Measurements from ENCODE around the gene ZSCAN5B.
"Not testable (repeated sequence)": the region's sequence is repeated elsewhere in the genome, so short reads cannot be mapped to it uniquely, and the experiment has no call there.

Gene ZSCAN5B, protein sequence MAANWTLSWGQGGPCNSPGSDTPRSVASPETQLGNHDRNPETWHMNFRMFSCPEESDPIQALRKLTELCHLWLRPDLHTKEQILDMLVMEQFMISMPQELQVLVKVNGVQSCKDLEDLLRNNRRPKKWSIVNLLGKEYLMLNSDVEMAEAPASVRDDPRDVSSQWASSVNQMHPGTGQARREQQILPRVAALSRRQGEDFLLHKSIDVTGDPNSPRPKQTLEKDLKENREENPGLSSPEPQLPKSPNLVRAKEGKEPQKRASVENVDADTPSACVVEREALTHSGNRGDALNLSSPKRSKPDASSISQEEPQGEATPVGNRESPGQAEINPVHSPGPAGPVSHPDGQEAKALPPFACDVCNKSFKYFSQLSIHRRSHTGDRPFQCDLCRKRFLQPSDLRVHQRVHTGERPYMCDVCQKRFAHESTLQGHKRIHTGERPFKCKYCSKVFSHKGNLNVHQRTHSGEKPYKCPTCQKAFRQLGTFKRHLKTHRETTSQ
- 0 to 0.09 (median 0.05) reads per million in 18 experiments for total RNA-seq

DNA sequence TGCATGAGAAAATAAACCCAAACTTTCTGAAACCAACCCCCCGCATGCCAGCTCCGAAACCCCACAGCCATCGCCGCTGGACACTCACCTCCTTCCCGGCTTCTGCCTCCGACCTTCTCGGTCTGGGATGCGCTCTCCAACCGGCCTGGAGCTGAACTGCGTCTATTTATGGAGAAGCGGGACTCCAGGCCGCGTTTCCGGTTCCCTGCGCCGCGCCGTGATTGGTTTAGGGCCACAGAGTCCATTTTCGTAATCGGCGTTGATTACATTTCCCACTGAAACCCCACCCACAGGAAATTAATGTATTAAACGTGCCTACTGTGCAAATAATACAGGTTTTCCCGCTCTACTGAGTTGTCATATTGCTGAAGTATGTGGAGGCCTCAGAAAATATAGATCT lies at the start of gene ZSCAN5B:
Gene ZSCAN5B (minus strand): TSS at position 138 of the 400 bp plus-strand sequence. CDS start 4,731 bp downstream, outside the sequence.
- not testable (repeated sequence) for DNase-seq

DNA sequence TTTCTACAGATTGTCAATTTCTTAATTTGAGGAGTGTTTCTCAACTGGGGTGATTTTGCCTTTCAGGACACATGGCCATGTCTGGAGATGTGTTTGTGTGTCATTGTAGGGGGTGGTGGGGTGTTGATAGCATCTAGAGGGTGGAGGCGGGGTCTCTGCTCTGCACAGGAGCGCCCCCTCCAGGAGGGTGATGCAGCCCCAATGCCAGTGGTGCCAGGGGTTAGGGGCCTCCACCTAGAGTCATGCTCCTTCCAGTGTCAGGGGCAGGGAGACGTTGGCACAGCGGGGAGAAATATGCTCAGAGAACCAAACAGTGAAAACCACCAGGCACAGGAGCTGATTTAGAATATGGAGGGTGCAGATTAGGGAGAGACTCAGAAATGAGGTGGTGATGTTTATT lies 48.2 kb upstream of the ZSCAN5B start:
- DNase-seq: not testable (repeated sequence)

DNA sequence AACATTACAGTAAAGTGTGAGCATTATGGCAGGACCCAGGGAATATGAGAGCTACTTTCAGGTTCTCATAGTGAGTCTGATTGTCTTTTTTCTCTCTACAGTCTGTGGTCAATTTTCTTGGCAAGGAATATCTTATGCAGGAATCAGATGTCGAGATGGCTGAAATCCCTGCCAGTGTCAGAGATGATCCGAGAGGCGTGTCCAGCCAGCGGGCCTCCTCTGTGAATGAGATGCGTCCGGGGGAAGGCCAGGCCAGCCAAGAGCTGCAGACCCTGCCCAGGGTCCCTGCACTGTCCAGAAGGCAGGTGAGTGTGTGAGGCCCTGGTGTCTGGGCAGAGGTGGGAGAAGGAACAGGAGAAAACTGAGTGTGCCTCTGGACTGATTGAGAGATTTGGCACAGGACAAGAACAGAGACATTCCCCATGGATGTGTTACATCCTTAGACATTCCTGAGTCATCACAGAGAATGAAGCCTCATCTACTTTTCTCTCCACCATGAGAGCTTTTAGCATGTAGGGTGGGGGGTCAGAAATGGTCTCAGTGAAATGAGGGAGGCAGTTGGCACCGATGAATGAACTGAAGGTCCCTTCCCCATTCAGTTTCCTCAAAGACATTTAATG lies 47.6 kb upstream of the ZSCAN5B start:
- DNase-seq: no peak

- DNase-seq: no peak
Measured at GRCh38 chr19:56223481-56223880, 25.9 kb upstream of the ZSCAN5B start.

- DNase-seq: no peak
Measured at GRCh38 chr19:56222901-56223300, 25.3 kb upstream of the ZSCAN5B start.

- no peak for DNase-seq
Measured at GRCh38 chr19:56221851-56222250, 24.3 kb upstream of the ZSCAN5B start.

DNA sequence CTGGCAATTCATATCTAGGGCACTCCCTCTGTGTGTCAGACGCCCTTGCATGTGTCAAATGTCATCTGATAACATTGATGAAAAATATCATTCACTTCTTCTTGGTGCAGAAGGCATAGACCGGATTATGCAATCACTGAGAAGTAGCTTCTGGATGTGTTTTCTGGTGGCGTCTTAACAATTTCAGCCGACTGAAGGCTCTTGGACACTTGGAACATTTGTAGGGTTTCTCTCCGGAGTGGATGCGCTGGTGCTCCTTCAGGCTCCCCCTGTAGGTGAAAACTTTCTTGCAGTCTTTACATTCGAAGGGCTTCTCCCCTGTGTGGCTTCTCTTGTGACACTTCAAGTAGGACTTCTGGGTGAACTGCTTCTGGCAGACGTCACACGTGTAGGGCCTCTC lies 23.9 kb upstream of the ZSCAN5B start:
- not testable (repeated sequence) for DNase-seq

GRCh38 chr19:56218961-56219360 lies 21.4 kb upstream of the ZSCAN5B start:
- no peak for DNase-seq

DNA sequence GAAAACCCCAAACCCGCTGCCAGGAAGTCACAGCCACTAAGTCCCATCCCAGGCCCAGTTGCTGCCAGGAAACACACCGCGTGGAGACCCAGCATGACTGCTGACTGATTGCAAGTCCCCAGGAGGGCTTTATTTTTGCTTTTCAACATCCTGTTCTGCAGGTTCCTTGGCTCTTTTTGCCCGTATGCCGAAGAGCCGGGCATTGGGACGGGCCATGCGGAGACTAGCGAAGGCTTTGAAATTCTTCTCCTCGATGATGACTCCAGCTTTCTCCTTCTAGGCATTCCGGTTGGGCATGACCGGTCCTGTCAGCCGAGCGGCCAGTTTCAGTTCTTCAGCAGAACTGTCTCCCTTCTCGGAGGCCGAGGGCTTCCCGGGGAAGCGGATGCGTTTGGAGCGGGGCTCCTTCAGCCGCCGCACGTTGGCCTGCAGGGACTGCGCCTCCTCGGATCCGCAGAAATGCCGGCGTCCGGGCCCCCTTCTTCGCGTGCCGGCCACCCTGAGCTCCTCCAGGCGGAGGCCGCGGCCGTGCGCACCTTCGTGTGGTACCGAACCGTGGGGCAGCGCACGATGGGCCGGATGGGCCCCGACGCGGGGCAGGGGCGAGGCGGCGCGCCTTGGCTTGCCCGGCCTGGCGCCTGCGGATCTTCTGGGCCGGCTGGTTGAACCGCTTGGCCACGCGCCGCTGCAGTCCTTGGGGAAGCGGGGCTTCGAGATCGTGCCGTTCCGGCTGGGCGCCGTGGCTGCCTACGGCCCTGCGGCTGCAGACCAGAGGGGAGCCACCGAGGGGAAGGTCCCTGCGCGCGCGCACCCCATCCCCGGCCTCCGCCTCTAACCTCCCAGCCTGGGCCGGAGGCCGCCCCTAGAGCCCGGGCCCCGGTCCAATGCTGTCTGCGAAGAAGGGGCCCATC lies 19.7 kb upstream of the ZSCAN5B start:
- DNase-seq: peak in 1 of 2 donors; percentile 24

DNA sequence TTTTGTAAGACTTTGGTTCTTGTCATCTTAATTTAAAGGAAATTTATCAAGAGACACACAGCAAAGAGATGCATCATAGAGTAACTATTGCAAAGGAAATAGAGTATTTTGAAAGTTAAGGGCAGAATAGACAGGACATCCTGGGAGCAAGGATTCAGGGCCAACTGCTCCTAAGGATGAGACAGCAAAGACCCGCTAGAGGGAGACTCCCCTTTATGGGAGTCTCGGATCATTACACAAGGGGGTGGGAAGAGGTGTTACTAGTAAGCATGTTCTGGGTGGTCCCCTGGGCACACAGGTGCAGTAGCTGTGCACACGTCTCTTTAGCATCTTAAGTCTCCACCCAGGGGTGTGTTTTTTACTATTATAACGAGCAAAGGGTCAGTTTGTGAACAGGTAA lies 14.1 kb upstream of the ZSCAN5B start:
- no peak for DNase-seq

GRCh38 chr19:56210036-56210435 lies 12.5 kb upstream of the ZSCAN5B start:
- DNase-seq: not testable (repeated sequence)

DNA sequence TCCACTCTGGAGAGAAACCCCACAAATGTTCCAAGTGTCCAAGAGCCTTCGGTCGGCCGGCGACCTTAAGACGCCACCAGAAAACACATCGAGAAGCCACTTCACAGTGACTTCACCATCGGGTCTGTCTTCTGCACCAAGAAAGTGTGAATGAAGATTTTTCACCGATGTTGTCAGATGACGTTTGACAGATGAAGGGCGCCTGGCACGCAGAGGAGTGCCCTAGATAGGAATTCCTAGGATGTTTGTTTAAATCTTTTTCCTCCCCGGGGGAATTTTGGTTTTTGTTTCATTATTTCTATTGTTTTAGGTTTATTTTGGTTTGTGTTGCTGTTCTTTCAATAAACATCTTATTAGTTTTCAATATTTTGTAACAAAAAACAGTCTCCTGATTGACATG lies 11.5 kb upstream of the ZSCAN5B start:
- DNase-seq: no peak

GRCh38 chr19:56207581-56207980 lies 10.0 kb upstream of the ZSCAN5B start:
- DNase-seq: not testable (repeated sequence)

DNA sequence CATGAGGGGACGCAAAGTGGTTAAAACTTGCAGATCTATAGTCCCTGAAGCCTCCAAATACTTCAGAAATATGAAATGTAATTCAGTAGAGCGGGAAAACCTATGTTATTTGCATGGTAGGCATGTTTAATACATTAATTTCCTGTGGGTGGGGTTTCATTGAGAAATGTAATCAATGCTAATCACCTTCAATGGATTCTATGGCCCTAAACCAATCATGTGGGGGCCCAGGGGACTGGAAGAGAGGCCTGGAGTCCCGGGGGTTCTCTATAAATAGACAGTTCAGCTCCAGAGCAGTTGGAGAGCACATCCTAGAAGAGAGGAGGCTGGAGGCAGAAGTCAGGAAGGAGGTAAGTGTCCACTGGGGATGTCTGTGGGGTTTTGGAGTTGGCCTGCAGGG lies 4.4 kb upstream of the ZSCAN5B start, which contains the start of gene ZSCAN5C:
Gene ZSCAN5C (plus strand): TSS at position 301 of the 400 bp plus-strand sequence. CDS start 3,641 bp downstream, outside the sequence.
- no peak for DNase-seq

- no peak for DNase-seq
Measured at GRCh38 chr19:56199687-56200086, 2.1 kb upstream of the ZSCAN5B start.

- DNase-seq: no peak
Measured at GRCh38 chr19:56193981-56194640, 3.5 kb downstream of the ZSCAN5B start.

GRCh38 chr19:56191711-56192110 lies 5.9 kb downstream of the ZSCAN5B start:
- DNase-seq: no peak

DNA sequence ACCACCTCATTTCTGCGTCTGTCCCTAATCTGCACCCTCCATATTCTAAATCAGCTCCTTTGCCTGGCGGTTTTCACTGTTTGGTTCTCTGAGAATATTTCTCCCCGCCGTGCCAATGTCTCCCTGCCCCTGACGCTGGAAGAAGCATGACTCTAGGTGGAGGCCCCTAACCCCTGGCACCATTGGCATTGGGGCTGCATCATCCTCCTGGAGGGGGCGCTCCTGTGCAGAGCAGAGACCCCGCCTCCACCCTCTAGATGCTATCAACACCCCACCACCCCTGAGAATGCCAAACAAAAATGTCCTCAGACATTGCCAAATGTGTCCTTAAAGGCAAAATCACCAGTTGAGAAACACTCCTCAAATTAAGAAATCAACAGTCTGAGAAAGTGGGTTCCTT lies 6.5 kb downstream of the ZSCAN5B start:
- DNase-seq: no peak

DNA sequence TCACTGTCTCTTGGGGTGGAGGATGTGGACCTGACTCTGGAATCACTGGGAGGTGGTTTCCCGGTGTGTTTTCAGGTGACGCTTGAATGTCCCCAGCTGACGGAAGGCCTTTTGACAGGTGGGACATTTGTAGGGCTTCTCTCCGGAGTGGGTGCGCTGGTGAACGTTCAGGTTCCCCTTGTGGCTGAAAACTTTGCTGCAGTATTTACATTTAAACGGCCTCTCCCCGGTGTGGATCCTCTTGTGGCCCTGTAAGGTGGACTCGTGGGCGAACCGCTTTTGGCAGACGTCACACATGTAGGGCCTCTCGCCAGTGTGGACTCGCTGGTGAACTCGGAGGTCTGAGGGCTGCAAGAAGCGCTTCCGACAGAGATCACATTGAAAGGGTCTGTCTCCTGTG lies 7.8 kb downstream of the ZSCAN5B start:
- DNase-seq: no peak

GRCh38 chr19:56177564-56178243 lies 19.9 kb downstream of the ZSCAN5B start:
- no peak for DNase-seq

- no peak for DNase-seq
Measured at GRCh38 chr19:56176881-56177280, 20.7 kb downstream of the ZSCAN5B start.
